Fibroblast of lung (primary cell): Measurements from ENCODE around the gene MAPK6.

Experiments
- CTCF ChIP-seq, 2 donors: IDR thresholded peaks in 1 of 2; conservative IDR thresholded peaks in 1 of 2; 1 replicate in 1 of 2; 2 replicates in 1 of 2; pipeline ENCODE4 v1.5.1; 2011 to 2012; ENCODE audit warnings: low read length in 2 of 2, control low read depth in 1 of 2, inconsistent platforms in 1 of 2, low read depth in 1 of 2, mild to moderate bottlenecking in 1 of 2
- EZH2 ChIP-seq: IDR thresholded peaks from 2 replicates; pipeline ENCODE4 v1.5.1; 2012; ENCODE audit warnings: low read length, control low read depth, mild to moderate bottlenecking; ENCODE audit errors: missing control alignments

- no peak for TF ChIP-seq CTCF (conservative IDR thresholded peaks at IDR 0.05 in 1 of 2, IDR thresholded peaks at IDR 0.05 in 1 of 2; ENCODE audit: low read depth in 1 of 2, low read length in 2 of 2)
- TF ChIP-seq EZH2, result no peak
These were observed 95.4 kb downstream of the MAPK6 start for GRCh38 chr15:52114261-52115055.
